Measurements from ENCODE around the gene IL18RAP. TPM values are rescaled to one million over a fixed set of nuclear protein-coding genes. Genes with fewer than 3 reads are reported as not detected.

IL18RAP gene
- total and polyA plus RNA-seq, 2 experiments from 2014 or later = not detected

GRCh38 chr2:102478686-102479470 is 55.9 kb downstream of the IL18RAP start:
- no peaks in the 10 kb centered on the region for H3K79me2 ChIP-seq (replicated peaks; ENCODE audit: insufficient read depth)
- H3F3A ChIP-seq (replicated peaks; ENCODE audit: low read depth) = no peaks in the 10 kb centered on the region
- DNase-seq (ENCODE audit: low spot score) (peak; percentile 37), ATAC-seq (peak; percentile 56; the same call in 2 of the 3 replicates)
- H3K27ac ChIP-seq (ENCODE audit: low read depth) = no peak overlapping the region
- H3K36me3 Mint-ChIP-seq (ENCODE audit: low read depth) = no peaks in the 10 kb centered on the region
- peaks cover 5% of the 10 kb centered on the region; the same call in 2 of the 3 replicates for H3K4me1 Mint-ChIP-seq
- H3K4me2 ChIP-seq = no peak overlapping the region
- no peak for TF ChIP-seq NANOG (IDR thresholded peaks at IDR 0.05; ENCODE audit: borderline replicate concordance)
- TF ChIP-seq, protein P1, sequence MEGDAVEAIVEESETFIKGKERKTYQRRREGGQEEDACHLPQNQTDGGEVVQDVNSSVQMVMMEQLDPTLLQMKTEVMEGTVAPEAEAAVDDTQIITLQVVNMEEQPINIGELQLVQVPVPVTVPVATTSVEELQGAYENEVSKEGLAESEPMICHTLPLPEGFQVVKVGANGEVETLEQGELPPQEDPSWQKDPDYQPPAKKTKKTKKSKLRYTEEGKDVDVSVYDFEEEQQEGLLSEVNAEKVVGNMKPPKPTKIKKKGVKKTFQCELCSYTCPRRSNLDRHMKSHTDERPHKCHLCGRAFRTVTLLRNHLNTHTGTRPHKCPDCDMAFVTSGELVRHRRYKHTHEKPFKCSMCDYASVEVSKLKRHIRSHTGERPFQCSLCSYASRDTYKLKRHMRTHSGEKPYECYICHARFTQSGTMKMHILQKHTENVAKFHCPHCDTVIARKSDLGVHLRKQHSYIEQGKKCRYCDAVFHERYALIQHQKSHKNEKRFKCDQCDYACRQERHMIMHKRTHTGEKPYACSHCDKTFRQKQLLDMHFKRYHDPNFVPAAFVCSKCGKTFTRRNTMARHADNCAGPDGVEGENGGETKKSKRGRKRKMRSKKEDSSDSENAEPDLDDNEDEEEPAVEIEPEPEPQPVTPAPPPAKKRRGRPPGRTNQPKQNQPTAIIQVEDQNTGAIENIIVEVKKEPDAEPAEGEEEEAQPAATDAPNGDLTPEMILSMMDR (conservative IDR thresholded peaks at IDR 0.05; ENCODE audit: low read depth in 2 of 2) = peak; percentile 50 to 56
- peaks cover 2% of the 10 kb centered on the region for H3K27me3 Mint-ChIP-seq (ENCODE audit: insufficient read depth, low read depth, poor library complexity)
- H3K4me3 Mint-ChIP-seq = no peak overlapping the region
- no peak overlapping the region for H3K27ac Mint-ChIP-seq
- no peaks in the 10 kb centered on the region for H4K20me1 ChIP-seq (replicated peaks; ENCODE audit: insufficient read depth)
- no peaks in the 10 kb centered on the region for H3K27me3 ChIP-seq (ENCODE audit: insufficient read depth)
- H3K9me2 ChIP-seq (ENCODE audit: insufficient read depth) = peaks cover 7% of the 10 kb centered on the region
- H2AFZ ChIP-seq = no peak overlapping the region; the same call in 1 of the 2 replicates
- no peaks in the 10 kb centered on the region for H3K9me3 Mint-ChIP-seq
- no peak overlapping the region for H3K4me3 ChIP-seq
- no peaks in the 10 kb centered on the region for H3K36me3 ChIP-seq (ENCODE audit: insufficient read depth)
- no peaks in the 10 kb centered on the region for H3K4me1 ChIP-seq (ENCODE audit: insufficient read depth)

GRCh38 chr2:102480285-102481195 is 57.6 kb downstream of the IL18RAP start:
- H3K36me3 Mint-ChIP-seq (ENCODE audit: low read depth) = no peaks in the 10 kb centered on the region
- DNase-seq (ENCODE audit: low spot score) (no peak), ATAC-seq (no peak)
- Histone ChIP-seq H3F3A (replicated peaks; ENCODE audit: low read depth) (no peaks in the 10 kb centered on the region), H4K20me1 (replicated peaks; ENCODE audit: insufficient read depth) (no peaks in the 10 kb centered on the region), H3K9me2 (ENCODE audit: insufficient read depth) (peaks cover 7% of the 10 kb centered on the region), H3K4me3 (no peak overlapping the region), H3K36me3 (ENCODE audit: insufficient read depth) (no peaks in the 10 kb centered on the region), H3K27me3 (ENCODE audit: insufficient read depth) (no peaks in the 10 kb centered on the region), H3K27ac (ENCODE audit: low read depth) (no peak overlapping the region), H3K4me1 (ENCODE audit: insufficient read depth) (no peaks in the 10 kb centered on the region), H2AFZ (no peak overlapping the region; the same call in 1 of the 2 replicates), H3K79me2 (replicated peaks; ENCODE audit: insufficient read depth) (no peaks in the 10 kb centered on the region), H3K4me2 (no peak overlapping the region)
- H3K4me1 Mint-ChIP-seq = peaks cover 5% of the 10 kb centered on the region
- H3K4me3 Mint-ChIP-seq = no peak overlapping the region
- H3K27me3 Mint-ChIP-seq (ENCODE audit: insufficient read depth, low read depth, poor library complexity) = peaks cover 3% of the 10 kb centered on the region
- H3K9me3 Mint-ChIP-seq = no peaks in the 10 kb centered on the region
- no peak overlapping the region for H3K27ac Mint-ChIP-seq
- TF ChIP-seq CREB1 (CRISPR knock-in tag; IDR thresholded peaks at IDR 0.05; ENCODE audit: low read depth) = no peak
- TF ChIP-seq STAT1 (IDR thresholded peaks at IDR 0.05; ENCODE audit: unreplicated experiment) = no peak
- no peak for TF ChIP-seq ZNF462 (CRISPR knock-in tag; IDR thresholded peaks at IDR 0.05)
- TF ChIP-seq NANOG (IDR thresholded peaks at IDR 0.05; ENCODE audit: borderline replicate concordance) = no peak
- no peak for TF ChIP-seq EZH2 (IDR thresholded peaks at IDR 0.05; ENCODE audit: low read depth, unreplicated experiment)
- TF ChIP-seq POLR2AphosphoS5 (IDR thresholded peaks at IDR 0.05; ENCODE audit: low read depth) = no peak
- TF ChIP-seq ZNF114 (CRISPR knock-in tag; IDR thresholded peaks at IDR 0.05) = no peak

Data from GM23338 (cell line).